RWPE2 (cell line): ENCODE measurements around the gene CD48.

Source experiments
- ATAC-seq: fragments of 200-7000 bp; cut with Tn5 transposase; 3 replicates; pipeline ENCODE4 v1.9.1; 2021; ENCODE audit warnings: low read depth
- DNase-seq: peaks from one replicate; pipeline ENCODE4 v3.0.0-alpha.2; 2020; ENCODE audit warnings: low spot score
- H3K27ac ChIP-seq: fragments of 450-650 bp; 2 replicates; pipeline ENCODE4 v1.5.1; 2017; ENCODE audit warnings: mild to moderate bottlenecking; ENCODE audit not compliant: poor library complexity, severe bottlenecking
- H3K27me3 ChIP-seq: fragments of 250-450 bp; sonication (Bioruptor Pico); 2 replicates; pipeline ENCODE4 v1.5.1; 2021; ENCODE audit warnings: mild to moderate bottlenecking, moderate library complexity; ENCODE audit not compliant: insufficient read depth, poor library complexity, severe bottlenecking
- H3K36me3 ChIP-seq: fragments of 250-450 bp; sonication (Bioruptor Pico); 2 replicates; pipeline ENCODE4 v1.5.1; 2020; ENCODE audit warnings: low read depth, mild to moderate bottlenecking, moderate library complexity
- H3K4me1 ChIP-seq: fragments of 250-450 bp; sonication (Bioruptor Pico); 2 replicates; pipeline ENCODE4 v1.5.1; 2021; ENCODE audit warnings: mild to moderate bottlenecking, moderate library complexity; ENCODE audit not compliant: insufficient read depth, poor library complexity, severe bottlenecking
- H3K4me3 ChIP-seq: fragments of 250-450 bp; sonication (Bioruptor Pico); 2 replicates; pipeline ENCODE4 v1.5.1; 2021; ENCODE audit warnings: mild to moderate bottlenecking, moderate library complexity; ENCODE audit not compliant: severe bottlenecking
- H3K9me3 ChIP-seq: fragments of 250-450 bp; sonication (Bioruptor Pico); 2 replicates; pipeline ENCODE4 v1.5.1; 2021; ENCODE audit warnings: mild to moderate bottlenecking, moderate library complexity; ENCODE audit not compliant: severe bottlenecking
- TF ChIP-seq, protein P1 (sequence below): fragments of 450-650 bp; IDR thresholded peaks from one replicate; pipeline ENCODE4 v1.5.1; 2017; ENCODE audit warnings: mild to moderate bottlenecking, moderate library complexity; ENCODE audit not compliant: poor library complexity, severe bottlenecking

Gene CD48

GRCh38 chr1:160710517-160711252 lies 937 bp downstream of the CD48 start:
- DNase-seq (no peak), ATAC-seq (no peak)
- Histone ChIP-seq H3K4me3 (no peak overlapping the region), H3K9me3 (no peaks in the 10 kb centered on the region), H3K27ac (no peak overlapping the region), H3K4me1 (no peaks in the 10 kb centered on the region), H3K36me3 (no peaks in the 10 kb centered on the region), H3K27me3 (peaks cover 6% of the 10 kb centered on the region)
- TF ChIP-seq, protein P1, sequence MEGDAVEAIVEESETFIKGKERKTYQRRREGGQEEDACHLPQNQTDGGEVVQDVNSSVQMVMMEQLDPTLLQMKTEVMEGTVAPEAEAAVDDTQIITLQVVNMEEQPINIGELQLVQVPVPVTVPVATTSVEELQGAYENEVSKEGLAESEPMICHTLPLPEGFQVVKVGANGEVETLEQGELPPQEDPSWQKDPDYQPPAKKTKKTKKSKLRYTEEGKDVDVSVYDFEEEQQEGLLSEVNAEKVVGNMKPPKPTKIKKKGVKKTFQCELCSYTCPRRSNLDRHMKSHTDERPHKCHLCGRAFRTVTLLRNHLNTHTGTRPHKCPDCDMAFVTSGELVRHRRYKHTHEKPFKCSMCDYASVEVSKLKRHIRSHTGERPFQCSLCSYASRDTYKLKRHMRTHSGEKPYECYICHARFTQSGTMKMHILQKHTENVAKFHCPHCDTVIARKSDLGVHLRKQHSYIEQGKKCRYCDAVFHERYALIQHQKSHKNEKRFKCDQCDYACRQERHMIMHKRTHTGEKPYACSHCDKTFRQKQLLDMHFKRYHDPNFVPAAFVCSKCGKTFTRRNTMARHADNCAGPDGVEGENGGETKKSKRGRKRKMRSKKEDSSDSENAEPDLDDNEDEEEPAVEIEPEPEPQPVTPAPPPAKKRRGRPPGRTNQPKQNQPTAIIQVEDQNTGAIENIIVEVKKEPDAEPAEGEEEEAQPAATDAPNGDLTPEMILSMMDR, result no peak

DNA sequence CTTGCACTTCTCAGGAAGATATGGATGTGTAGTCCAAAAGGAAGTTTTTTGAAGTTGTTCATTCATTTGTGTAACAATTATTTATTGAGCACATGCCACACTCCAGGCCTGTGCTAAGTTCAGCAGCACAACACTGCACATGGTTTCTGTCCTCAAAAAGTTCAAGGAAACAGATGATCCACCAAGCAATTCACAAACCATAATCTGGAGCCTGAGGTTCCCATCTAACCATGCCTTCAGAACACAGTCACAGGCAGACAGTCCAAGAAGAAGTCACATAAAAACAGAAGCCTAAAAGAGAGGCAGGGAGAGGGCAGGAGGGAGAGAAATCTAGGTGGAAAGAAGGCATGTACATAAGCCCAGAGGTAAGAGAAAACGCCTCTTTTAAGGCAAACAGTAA lies 1.9 kb downstream of the CD48 start:
- DNase-seq, result no peak
- Histone ChIP-seq H3K27ac (no peak overlapping the region), H3K4me3 (no peak overlapping the region), H3K4me1 (no peaks in the 10 kb centered on the region), H3K27me3 (peaks cover 6% of the 10 kb centered on the region), H3K36me3 (no peaks in the 10 kb centered on the region), H3K9me3 (no peaks in the 10 kb centered on the region)
- TF ChIP-seq, protein P1, result no peak
- ATAC-seq, result no peak

DNA sequence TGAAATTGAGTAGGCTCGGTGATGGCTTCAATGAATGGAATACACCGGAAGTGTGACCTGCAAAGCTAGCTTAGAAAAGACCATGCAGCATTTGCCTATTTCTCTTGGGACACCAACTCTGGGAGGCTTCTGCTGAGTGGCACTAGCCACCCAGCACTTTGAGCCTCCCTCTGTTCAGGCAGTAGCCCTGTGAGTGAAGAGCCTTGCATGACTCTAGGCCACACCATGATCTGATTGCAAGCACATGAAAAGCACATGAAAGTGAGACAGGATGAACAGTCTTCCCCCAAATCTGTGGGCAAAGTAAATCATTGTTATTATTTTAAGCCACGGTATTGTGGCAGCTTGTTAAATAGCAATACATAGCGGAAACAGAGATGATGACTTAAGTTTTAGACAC lies 2.8 kb downstream of the CD48 start:
- Histone ChIP-seq H3K27ac (no peak overlapping the region), H3K27me3 (peaks cover 6% of the 10 kb centered on the region), H3K36me3 (no peaks in the 10 kb centered on the region), H3K4me1 (no peaks in the 10 kb centered on the region), H3K9me3 (no peaks in the 10 kb centered on the region), H3K4me3 (no peak overlapping the region)
- no peak for DNase-seq
- ATAC-seq, result no peak
- TF ChIP-seq, protein P1, result no peak

GRCh38 chr1:160708118-160708517 lies 3.5 kb downstream of the CD48 start:
- Histone ChIP-seq H3K27me3 (peaks cover 8% of the 10 kb centered on the region), H3K27ac (no peak overlapping the region), H3K9me3 (no peaks in the 10 kb centered on the region), H3K4me1 (no peaks in the 10 kb centered on the region), H3K36me3 (no peaks in the 10 kb centered on the region), H3K4me3 (no peak overlapping the region)
- DNase-seq (no peak), ATAC-seq (no peak)
- TF ChIP-seq, protein P1, result no peak
